NCI-H2029 (cell line): ENCODE measurements around the gene PEPD.

Source experiments
- DNase-seq: peaks from one replicate; lab custom pipeline; 2025; lab: John Stamatoyannopoulos, UW

PEPD gene

GRCh38 chr19:33350538-33351309 is 170.9 kb downstream of the PEPD start:
- DNase-seq = no peak

- no peak for DNase-seq
Measured at GRCh38 chr19:33349319-33350289, 172.0 kb downstream of the PEPD start.

- DNase-seq = no peak
Measured at GRCh38 chr19:33348301-33349010, 173.1 kb downstream of the PEPD start.

- no peak for DNase-seq
Measured at GRCh38 chr19:33347300-33347699, 174.3 kb downstream of the PEPD start.

- no peak for DNase-seq
Measured at GRCh38 chr19:33346665-33347064, 174.9 kb downstream of the PEPD start.

- no peak for DNase-seq
Measured at GRCh38 chr19:33345163-33345562, 176.4 kb downstream of the PEPD start.

GRCh38 chr19:33344573-33344925 is 177.0 kb downstream of the PEPD start:
- DNase-seq = no peak

GRCh38 chr19:33343859-33344572 is 177.6 kb downstream of the PEPD start:
- no peak for DNase-seq

GRCh38 chr19:33343301-33343700 is 178.3 kb downstream of the PEPD start:
- DNase-seq = no peak

GRCh38 chr19:33340991-33341390 is 180.6 kb downstream of the PEPD start:
- DNase-seq = no peak

GRCh38 chr19:33339016-33339984 is 182.3 kb downstream of the PEPD start:
- DNase-seq = no peak
